CD4-positive, alpha-beta T cell treated with Interleukin-17A for 1 hour (primary cell): Measurements from ENCODE around the gene RGL1.

Source experiments
- DNase-seq: peaks from one replicate; pipeline ENCODE4 v3.0.0-alpha.2; 2020

Gene RGL1

GRCh38 chr1:183926983-183927382 is 122.1 kb downstream of the RGL1 start:
- no peak for DNase-seq

DNA sequence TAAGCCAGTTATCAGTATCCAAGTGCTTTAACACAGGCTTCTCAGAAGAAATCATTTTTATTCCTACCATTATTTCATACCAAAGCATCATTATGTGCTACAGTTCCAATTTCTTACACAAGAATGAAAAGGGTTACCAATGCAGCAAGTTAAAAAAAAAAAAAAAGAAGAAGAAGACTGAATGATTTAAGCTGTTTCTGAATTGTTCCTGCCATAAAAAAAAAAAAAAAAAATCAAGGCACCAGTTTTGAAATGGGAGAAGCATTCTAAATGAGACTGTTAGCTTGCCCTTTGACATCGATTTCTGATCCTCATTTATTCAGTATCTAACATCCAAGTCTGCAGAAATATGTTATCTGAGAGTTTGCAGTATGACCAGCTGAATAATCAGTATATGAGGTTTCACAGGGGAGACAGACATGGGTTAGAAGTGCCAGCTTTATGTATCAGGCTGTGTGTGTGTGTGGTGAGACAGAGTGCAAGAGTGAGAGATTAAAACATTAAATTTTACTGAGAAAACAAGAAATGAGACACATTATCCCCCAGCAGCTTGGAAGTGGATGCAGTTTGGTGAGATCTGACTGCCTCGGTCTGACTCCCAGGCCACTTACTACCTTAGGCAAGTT is 126.8 kb downstream of the RGL1 start:
- DNase-seq, result no peak

GRCh38 chr1:183932412-183932811 is 127.5 kb downstream of the RGL1 start:
- DNase-seq, result no peak

DNA sequence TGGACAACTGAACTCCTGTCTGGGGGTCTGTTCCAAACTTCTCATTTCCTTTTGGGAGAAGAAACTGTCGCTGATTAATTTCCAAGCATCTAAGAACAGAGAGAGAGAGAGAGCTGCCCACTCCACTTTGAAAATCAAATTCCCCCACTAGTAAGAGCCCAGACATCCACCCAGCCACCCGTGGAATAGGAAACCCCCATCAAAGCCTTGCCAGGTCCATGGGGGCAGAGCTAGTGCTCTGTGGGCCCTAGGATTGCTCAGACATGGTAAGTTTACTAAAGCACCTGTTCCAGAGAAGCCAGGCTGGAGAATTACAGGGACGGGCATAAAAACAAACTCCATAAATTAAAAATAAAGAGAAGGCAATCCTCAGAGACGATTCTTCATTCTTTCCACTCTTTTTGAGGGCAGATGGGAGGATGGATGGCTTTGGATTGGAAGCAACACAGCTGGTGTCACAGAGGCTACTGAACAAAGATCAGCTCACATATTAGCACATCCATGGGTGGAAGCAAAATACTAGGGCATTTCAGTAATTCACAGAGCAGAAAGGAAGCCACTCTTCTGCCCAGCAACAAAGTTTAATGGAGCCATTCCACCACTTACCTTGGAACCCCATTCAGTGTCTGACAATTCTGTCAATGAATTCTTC is 128.7 kb downstream of the RGL1 start:
- DNase-seq, result no peak

DNA sequence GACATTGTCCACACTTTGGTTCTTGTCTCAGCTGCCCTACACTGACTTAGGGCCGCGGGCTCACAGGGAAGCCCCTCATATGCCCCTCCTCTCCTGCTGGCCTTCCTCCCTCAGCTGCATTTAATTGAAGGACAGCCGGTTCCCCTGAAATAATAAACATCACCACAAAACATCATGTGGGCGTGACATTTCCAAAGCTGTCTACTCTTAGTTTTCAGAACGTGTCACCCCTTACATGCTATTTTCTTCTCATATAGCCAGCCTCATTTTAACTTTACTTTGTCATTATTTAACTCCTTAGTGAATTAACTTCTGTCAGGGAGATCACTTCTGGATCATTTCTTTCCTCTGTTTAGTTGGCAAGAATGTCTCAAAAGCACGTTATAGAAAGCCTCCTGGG is 129.4 kb downstream of the RGL1 start:
- no peak for DNase-seq

GRCh38 chr1:183936009-183936408 is 131.1 kb downstream of the RGL1 start:
- DNase-seq, result no peak

DNA sequence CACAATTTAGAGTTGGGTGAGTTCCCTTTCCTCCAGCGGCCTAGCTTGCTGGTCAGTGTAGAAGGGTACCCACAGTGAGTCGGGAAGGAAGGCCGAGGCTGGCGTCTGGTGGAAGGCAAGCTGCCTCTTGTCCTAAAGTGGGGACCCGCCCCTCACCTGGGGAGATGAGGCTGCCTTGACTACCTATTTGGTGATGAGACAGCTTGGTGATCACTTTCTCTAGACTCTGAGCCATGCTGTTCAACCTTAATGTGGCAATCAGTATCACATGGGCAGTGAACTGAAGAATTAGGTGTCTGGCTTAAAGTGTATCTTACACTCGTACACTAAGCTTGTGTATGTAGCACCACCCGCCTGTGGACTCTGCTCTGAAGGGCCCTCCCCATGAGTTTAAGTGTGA is 131.9 kb downstream of the RGL1 start:
- DNase-seq, result no peak

- DNase-seq, result no peak
Measured at GRCh38 chr1:183937611-183938010, 132.7 kb downstream of the RGL1 start.

DNA sequence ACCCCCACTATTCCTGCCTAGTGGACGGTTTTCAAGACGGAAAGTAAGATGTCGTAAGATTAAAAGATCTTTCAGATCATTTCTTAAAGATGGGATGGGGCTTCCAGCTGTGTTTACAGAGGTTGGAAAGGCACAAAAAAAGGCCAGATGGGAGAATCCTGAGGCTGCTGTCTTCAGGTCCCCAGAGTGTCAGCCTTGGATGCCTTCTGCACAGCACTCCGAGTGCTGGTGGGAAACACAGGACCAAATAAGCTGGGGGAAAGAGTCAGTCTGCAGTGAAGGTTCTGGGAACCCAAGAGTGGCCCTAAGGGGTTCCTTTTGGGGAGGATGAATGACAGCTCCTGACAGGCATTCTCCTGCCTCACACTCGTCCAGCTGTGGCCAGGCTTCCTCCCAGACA is 136.1 kb downstream of the RGL1 start:
- DNase-seq, result no peak

DNA sequence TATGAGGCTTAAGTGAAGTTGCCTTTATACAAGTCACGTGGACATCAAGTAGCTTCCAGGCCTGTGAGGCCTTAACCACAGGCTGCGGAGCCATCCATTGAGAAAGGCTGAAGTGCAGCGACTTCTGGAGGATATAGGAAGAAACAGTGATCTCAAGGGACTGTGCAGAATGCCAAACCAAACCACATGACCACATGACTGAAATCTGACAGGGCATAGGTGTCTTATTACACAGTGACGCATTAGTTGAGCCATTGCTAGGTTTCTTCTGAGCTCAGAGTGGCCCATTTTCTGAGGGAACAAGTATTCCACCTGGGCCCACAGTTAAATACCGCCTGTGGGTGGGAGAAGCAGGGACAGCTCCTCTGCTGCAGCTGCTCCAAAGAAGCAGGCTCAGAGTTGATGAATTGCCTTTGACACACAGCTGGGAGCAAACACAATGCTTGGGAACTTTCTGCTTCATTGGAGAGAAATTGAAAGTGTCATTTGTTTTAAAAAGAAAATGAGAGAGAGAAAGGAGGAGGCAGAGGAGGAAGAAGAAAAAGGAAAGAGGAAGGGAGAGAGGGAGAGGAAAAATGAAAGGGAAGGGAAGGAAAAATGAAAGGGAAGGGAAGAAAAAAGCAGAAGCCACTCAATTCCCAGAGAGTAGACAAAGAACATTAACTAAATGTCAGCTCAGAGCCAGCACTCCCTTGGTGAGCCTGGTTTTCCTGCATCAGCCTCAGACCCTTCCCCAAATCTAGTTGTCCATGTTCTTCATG is 138.2 kb downstream of the RGL1 start:
- no peak for DNase-seq

DNA sequence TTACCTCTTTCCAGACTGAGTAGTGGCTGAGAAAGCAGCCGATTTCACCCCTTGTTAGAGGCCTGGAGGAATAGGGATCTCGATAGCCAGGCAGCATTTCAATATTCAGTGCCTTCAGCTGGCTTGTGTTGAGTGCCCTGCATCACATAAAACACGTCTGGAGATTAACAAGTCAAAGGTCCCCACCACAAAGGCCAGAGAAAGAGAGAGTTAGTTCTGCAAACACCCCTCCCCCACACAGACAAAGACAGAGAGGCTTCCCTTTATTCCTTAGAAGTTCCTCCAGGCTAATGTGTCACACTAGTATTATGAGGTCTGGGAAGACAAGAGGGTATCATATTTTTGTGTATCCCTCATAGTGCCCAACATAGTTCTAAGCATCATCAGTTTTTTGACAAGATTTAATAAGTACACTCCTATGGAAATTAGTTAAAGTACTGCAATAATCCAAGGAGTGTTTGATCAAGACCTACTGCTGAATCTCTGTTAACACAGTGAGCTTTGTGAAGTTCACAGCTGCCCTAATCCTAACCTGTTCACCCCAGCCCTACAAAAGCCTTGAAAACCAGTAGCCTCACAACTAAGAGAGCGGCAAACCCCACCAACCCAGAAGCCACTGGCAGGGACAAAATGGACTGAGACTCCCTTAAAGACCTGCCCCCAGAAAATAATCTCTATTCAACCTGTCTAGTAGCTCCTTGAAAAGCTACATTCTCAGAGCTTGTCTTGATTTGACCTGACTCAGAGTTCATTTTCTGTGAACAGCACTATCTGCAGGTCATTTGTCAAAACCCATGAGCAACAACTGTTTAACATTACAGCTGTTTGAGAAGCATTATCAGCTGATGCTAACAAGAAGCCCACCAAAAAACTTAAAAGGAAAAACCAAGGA is 140.8 kb downstream of the RGL1 start:
- no peak for DNase-seq

- DNase-seq, result no peak
Measured at GRCh38 chr1:183946320-183946613, 141.3 kb downstream of the RGL1 start.

GRCh38 chr1:183947988-183948387 is 143.1 kb downstream of the RGL1 start:
- no peak for DNase-seq

- no peak for DNase-seq
Measured at GRCh38 chr1:183952101-183952500, 147.2 kb downstream of the RGL1 start.

DNA sequence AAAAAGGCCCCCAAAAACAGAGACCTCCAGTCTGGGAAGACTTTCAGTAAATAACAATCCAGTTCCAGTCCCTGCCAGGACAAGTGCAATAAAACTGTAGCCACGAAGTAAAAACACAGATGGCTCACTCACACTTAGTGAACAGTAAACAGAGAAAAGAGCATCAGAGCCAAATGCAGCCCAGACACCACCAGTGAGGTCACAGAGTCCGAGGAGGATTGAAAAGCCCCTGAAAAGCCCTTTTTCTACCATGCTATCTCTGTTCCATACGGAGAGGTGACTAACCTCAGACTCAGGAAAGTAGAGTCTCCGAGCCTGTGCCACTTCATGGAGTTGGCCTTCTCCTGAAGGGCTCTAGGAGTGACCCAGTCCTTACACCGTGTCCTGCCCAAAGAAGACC is 148.1 kb downstream of the RGL1 start:
- DNase-seq, result no peak

GRCh38 chr1:183954496-183954895 is 149.6 kb downstream of the RGL1 start:
- DNase-seq, result no peak

DNA sequence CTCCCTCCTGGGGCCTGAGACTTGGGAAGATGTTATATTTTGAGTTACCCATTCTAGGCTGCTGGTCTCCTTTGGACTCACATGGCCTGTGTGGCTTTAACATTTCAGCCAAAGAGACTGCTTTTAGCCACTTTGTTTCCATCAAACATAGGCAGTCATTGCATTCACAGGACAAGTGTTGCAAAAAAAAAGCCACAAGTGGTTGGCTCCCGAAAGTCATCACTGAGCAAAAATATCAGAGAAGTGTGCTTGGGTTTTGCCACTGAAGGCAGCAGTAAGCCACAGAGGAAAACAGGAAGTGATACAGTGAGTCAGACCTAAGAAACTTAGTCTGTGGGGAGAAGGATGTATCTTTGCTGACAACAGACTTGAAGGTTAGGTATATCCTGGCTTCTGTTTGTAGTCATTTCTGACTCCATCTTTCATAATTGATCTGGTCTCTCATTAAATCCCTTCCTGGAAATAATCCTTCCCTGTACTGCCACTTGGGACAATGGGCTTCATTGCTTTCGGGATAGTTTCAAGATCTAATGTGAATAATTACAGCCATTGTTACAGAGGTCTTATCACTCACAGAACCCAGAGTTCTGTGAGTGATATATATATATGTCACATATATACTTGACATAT is 151.8 kb downstream of the RGL1 start:
- peak; percentile 83 for DNase-seq

DNA sequence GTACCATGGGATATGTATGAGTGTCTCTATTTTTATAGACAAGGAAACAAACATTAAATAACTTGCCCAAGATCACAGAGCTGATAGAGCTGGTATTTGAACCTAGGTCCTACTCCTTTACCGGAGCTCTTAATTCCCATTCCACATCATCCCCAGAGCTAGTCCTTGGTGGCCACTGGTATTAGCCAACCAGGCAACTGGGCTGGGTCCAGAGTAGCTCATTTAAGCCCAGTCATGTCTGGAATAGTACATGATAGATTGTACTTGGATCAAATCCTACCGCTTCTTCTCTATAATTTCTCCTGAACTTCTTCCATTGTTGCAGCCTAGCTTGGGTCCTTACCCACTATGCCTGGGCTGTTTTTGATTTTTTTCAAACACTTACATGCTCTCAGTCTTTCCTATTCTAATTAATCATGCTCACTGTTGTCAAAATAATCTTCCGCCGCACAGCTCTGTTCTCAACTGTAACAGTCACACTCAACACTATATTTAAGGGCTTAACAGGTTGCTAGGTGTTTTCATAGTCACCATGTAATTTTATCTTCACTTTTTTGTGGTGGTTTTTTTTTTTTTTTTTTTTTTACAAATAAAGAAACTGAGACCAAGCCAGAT is 152.4 kb downstream of the RGL1 start:
- peak; percentile 7 for DNase-seq

DNA sequence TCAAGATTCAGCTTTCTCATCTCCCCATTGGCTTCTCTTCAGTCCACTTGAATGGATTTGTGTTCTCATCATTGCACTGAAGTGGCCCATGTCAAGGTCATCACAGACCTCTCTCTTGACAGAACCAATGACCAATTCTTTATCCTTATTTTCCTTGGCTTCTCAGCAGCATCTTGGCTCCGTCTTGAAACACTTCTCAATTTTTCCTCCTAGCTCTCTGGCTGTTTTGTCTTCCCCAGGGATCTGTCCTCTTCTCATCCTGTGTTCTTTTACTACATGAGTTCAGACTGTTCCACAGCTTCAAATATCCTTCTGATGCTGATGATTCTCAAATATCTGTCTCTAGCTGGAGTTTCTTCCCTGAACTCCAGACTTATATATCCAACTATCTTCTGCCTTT is 154.0 kb downstream of the RGL1 start:
- no peak for DNase-seq

GRCh38 chr1:183961132-183961531 is 156.2 kb downstream of the RGL1 start:
- DNase-seq, result no peak

GRCh38 chr1:183962903-183963302 is 158.0 kb downstream of the RGL1 start:
- no peak for DNase-seq

DNA sequence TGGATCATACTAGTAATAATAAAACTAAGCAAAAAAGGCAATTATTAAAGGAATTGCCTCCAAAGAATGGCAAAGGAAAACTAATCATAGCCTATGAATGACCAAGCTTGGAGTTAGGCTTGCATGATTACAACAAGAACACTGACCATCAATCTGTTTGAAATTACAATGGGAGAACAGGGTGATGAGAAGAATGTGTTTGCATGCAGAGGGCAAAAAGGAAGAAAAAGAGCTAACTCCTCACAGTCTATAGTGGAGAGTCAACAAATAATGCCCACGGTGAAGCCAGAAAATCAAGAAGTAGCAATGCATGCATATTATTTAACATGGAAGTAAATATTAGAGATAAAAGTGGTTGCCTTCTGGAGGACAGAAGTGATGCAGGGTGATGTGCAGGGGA is 160.8 kb downstream of the RGL1 start:
- DNase-seq, result no peak

- DNase-seq, result no peak
Measured at GRCh38 chr1:183966487-183966886, 161.6 kb downstream of the RGL1 start.
